GM10266 (cell line): ENCODE data around the gene MUS81.

Experiments used
- DNase-seq: peaks from one replicate; pipeline ENCODE4 v3.0.0; 2012; ENCODE audit errors: extremely low spot score
- CTCF ChIP-seq: IDR thresholded peaks from 2 replicates; pipeline ENCODE4 v1.5.1; 2012; ENCODE audit warnings: mild to moderate bottlenecking, low read depth; ENCODE audit not compliant: control insufficient read depth, insufficient read depth; ENCODE audit errors: missing control alignments

MUS81 gene

GRCh38 chr11:65858681-65859087, 1.5 kb upstream of the MUS81 start:
- DNase-seq, result no peak
- no peak for TF ChIP-seq CTCF

- TF ChIP-seq CTCF, result no peak
- DNase-seq, result peak; percentile 97
These were observed 980 bp upstream of the MUS81 start for GRCh38 chr11:65859095-65859811.

GRCh38 chr11:65859812-65860277, 388 bp upstream of the MUS81 start:
- DNase-seq, result no peak
- TF ChIP-seq CTCF, result peak; percentile 22

- DNase-seq, result no peak
- no peak for TF ChIP-seq CTCF
These were observed 902 bp downstream of the MUS81 start for GRCh38 chr11:65861165-65861505.

GRCh38 chr11:65861533-65862183, 1.4 kb downstream of the MUS81 start:
- TF ChIP-seq CTCF, result no peak
- no peak for DNase-seq

- no peak for DNase-seq
- no peak for TF ChIP-seq CTCF
These were observed 2.0 kb downstream of the MUS81 start for GRCh38 chr11:65862191-65862735.

GRCh38 chr11:65862941-65863888, 3.0 kb downstream of the MUS81 start:
- TF ChIP-seq CTCF, result no peak
- DNase-seq, result no peak
